ENCODE measurements around the gene HEXD. TPM values are rescaled to one million over a fixed set of nuclear protein-coding genes. Genes with fewer than 3 reads are reported as not detected.

Gene HEXD
- total RNA-seq, 1 experiment from 2014 or later, result 29.5 TPM

GRCh38 chr17:82387705-82388106 is 30.4 kb upstream of the HEXD start:
- Mint-ChIP-seq H3K36me3 (ENCODE audit: insufficient read depth, unreplicated experiment) (peaks cover 5% of the 10 kb centered on the region), H3K27ac (ENCODE audit: unreplicated experiment) (no peak overlapping the region), H3K27me3 (ENCODE audit: insufficient read depth, unreplicated experiment) (no peaks in the 10 kb centered on the region), H3K4me3 (ENCODE audit: unreplicated experiment) (no peak overlapping the region), H3K9me3 (ENCODE audit: unreplicated experiment) (no peaks in the 10 kb centered on the region), H3K4me1 (ENCODE audit: low read depth, unreplicated experiment) (no peaks in the 10 kb centered on the region)
- H3K4me3 ChIP-seq (ENCODE audit: low read depth, low read length), result no peak overlapping the region
- BruUV-seq (replicated peaks), result no TSS peak
- CTCF ChIA-PET, result no interaction called here
- no peaks in the 10 kb centered on the region for H3K9me3 ChIP-seq
- H3K36me3 ChIP-seq (ENCODE audit: control insufficient read depth, insufficient read depth, low read length), result no peaks in the 10 kb centered on the region
- TF ChIP-seq, protein P1, sequence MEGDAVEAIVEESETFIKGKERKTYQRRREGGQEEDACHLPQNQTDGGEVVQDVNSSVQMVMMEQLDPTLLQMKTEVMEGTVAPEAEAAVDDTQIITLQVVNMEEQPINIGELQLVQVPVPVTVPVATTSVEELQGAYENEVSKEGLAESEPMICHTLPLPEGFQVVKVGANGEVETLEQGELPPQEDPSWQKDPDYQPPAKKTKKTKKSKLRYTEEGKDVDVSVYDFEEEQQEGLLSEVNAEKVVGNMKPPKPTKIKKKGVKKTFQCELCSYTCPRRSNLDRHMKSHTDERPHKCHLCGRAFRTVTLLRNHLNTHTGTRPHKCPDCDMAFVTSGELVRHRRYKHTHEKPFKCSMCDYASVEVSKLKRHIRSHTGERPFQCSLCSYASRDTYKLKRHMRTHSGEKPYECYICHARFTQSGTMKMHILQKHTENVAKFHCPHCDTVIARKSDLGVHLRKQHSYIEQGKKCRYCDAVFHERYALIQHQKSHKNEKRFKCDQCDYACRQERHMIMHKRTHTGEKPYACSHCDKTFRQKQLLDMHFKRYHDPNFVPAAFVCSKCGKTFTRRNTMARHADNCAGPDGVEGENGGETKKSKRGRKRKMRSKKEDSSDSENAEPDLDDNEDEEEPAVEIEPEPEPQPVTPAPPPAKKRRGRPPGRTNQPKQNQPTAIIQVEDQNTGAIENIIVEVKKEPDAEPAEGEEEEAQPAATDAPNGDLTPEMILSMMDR (IDR thresholded peaks at IDR 0.05; ENCODE audit: insufficient read depth in 1 of 2, low read depth in 1 of 2, low read length in 1 of 2, severe bottlenecking in 1 of 2, unreplicated experiment in 1 of 2), result no peak
- POLR2A ChIA-PET, result no interaction called here
- peaks cover 14% of the 10 kb centered on the region for H3K4me1 ChIP-seq
- no peak for DNase-seq
- intact Hi-C loops (cut with micrococcal nuclease; ENCODE audit: unreplicated experiment), result no loop called here
- no peaks in the 10 kb centered on the region for H3K27me3 ChIP-seq (replicated peaks; ENCODE audit: control insufficient read depth, insufficient read depth, low read length)

GRCh38 chr17:82388223-82388921 is 29.8 kb upstream of the HEXD start:
- intact Hi-C loops (cut with micrococcal nuclease; ENCODE audit: unreplicated experiment), result no loop called here
- no TSS peak for BruUV-seq (replicated peaks)
- no peak overlapping the region for H3K27ac Mint-ChIP-seq (ENCODE audit: unreplicated experiment)

DNA sequence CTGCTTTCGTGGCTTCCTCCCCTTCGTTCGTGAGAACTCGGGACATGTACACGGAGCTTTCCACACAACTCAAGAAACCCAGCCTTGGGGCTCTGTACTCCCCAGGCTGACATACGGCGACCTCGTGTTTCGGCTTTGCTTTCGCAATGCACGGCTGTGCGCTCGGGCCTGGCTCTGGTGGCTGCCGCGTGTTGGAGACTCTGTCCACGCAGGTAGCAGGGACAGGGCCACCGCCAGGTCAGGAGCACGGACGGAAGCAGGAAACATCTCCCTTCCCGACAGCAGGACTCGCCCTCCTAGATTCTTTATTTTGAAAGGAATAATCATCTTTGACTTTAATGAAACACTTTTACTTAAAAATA is 29.2 kb upstream of the HEXD start:
- Histone ChIP-seq H3K4me3 (ENCODE audit: low read depth, low read length) (no peak overlapping the region), H3K9me3 (no peaks in the 10 kb centered on the region), H3K4me1 (peaks cover 14% of the 10 kb centered on the region), H3K27me3 (replicated peaks; ENCODE audit: control insufficient read depth, insufficient read depth, low read length) (no peaks in the 10 kb centered on the region), H3K36me3 (ENCODE audit: control insufficient read depth, insufficient read depth, low read length) (no peaks in the 10 kb centered on the region)
- intact Hi-C loops (cut with micrococcal nuclease; ENCODE audit: unreplicated experiment), result no loop called here
- Mint-ChIP-seq H3K27ac (ENCODE audit: unreplicated experiment) (no peak overlapping the region), H3K9me3 (ENCODE audit: unreplicated experiment) (no peaks in the 10 kb centered on the region), H3K4me3 (ENCODE audit: unreplicated experiment) (no peak overlapping the region), H3K4me1 (ENCODE audit: low read depth, unreplicated experiment) (no peaks in the 10 kb centered on the region), H3K36me3 (ENCODE audit: insufficient read depth, unreplicated experiment) (peaks cover 10% of the 10 kb centered on the region), H3K27me3 (ENCODE audit: insufficient read depth, unreplicated experiment) (no peaks in the 10 kb centered on the region)
- CTCF ChIA-PET, result no interaction called here
- POLR2A ChIA-PET, result no interaction called here
- DNase-seq, result no peak
- BruUV-seq (replicated peaks), result no TSS peak
- TF ChIP-seq, protein P1 (IDR thresholded peaks at IDR 0.05; ENCODE audit: insufficient read depth in 1 of 2, low read depth in 1 of 2, low read length in 1 of 2, severe bottlenecking in 1 of 2, unreplicated experiment in 1 of 2), result no peak

More at GRCh38 chr17:82388223-82388921, 29.8 kb upstream of the HEXD start:
- POLR2A ChIA-PET, result no interaction called here
- peak in 1 of 2 experiments; percentile 38 for DNase-seq
- Mint-ChIP-seq H3K27me3 (ENCODE audit: insufficient read depth, unreplicated experiment) (no peaks in the 10 kb centered on the region), H3K4me3 (ENCODE audit: unreplicated experiment) (no peak overlapping the region), H3K4me1 (ENCODE audit: low read depth, unreplicated experiment) (no peaks in the 10 kb centered on the region), H3K36me3 (ENCODE audit: insufficient read depth, unreplicated experiment) (peaks cover 5% of the 10 kb centered on the region), H3K9me3 (ENCODE audit: unreplicated experiment) (no peaks in the 10 kb centered on the region)
- Histone ChIP-seq H3K27me3 (replicated peaks; ENCODE audit: control insufficient read depth, insufficient read depth, low read length) (no peaks in the 10 kb centered on the region), H3K9me3 (no peaks in the 10 kb centered on the region), H3K4me3 (ENCODE audit: low read depth, low read length) (no peak overlapping the region), H3K36me3 (ENCODE audit: control insufficient read depth, insufficient read depth, low read length) (no peaks in the 10 kb centered on the region), H3K4me1 (peaks cover 14% of the 10 kb centered on the region)
- TF ChIP-seq, protein P1 (IDR thresholded peaks at IDR 0.05; ENCODE audit: insufficient read depth in 1 of 2, low read depth in 1 of 2, low read length in 1 of 2, severe bottlenecking in 1 of 2, unreplicated experiment in 1 of 2), result peak in 1 of 2 experiments; percentile 23
- CTCF ChIA-PET, result no interaction called here
